ENCODE measurements around the gene IGSF9.

The IGSF9 gene

GRCh38 chr1:159896546-159896930 is 48.9 kb downstream of the IGSF9 start:
- peaks cover 13% of the 10 kb centered on the region for H3K27me3 ChIP-seq (ENCODE audit: control insufficient read depth, insufficient read depth, low read length)
- H3K9ac ChIP-seq (ENCODE audit: low read length): no peak overlapping the region
- no peaks in the 10 kb centered on the region for H3K36me3 ChIP-seq (ENCODE audit: control insufficient read depth, low read depth, low read length)
- H3K9me3 ChIP-seq (ENCODE audit: control insufficient read depth, low read depth, low read length): no peaks in the 10 kb centered on the region
- no peak overlapping the region for H3K4me3 ChIP-seq (ENCODE audit: low read length)
- H3K4me1 ChIP-seq (ENCODE audit: control insufficient read depth, low read depth, low read length): peaks cover 9% of the 10 kb centered on the region
- no peak overlapping the region for H3K27ac ChIP-seq (ENCODE audit: low read length)

DNA sequence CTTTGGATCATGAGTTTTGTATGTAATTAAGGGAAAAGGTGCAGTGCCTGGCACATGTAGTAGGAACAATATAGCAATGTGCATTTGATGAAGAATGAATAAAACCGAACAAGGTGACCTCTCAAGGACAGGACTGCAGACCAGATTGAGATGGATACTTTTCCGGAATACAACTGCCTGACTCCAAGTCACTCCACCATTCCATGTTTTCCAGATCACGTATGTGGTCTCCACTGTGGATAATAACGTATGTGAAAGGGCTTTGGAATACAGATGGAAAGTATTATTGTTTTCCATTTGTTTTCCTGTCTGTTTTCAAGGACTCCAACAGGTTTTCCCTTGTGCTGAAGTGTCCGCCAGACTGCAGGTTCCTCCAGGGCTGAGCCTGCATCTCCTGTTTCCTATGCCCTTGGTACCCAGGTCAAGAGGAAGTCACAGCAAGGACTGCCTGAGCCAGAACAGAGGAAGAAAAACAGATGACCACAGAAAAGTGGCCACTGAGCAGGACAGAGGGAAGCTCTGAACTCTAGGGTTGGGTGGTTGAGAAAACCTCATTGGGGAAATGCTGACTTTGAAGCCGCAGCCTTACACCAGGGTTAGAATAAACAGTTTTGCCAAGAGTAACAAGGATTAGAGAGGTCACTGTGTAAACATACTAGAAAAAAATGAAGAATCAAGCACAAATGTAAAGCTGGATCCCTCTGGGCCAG is 49.4 kb downstream of the IGSF9 start:
- H3K9me3 ChIP-seq (ENCODE audit: control insufficient read depth, low read depth, low read length): no peaks in the 10 kb centered on the region
- no peak overlapping the region for H3K4me3 ChIP-seq (ENCODE audit: low read length)
- no peaks in the 10 kb centered on the region for H3K36me3 ChIP-seq (ENCODE audit: control insufficient read depth, low read depth, low read length)
- no peak overlapping the region for H3K9ac ChIP-seq (ENCODE audit: low read length)
- H3K4me1 ChIP-seq (ENCODE audit: control insufficient read depth, low read depth, low read length): peaks cover 9% of the 10 kb centered on the region
- peaks cover 8% of the 10 kb centered on the region for H3K27me3 ChIP-seq (ENCODE audit: control insufficient read depth, insufficient read depth, low read length)
- no peak overlapping the region for H3K27ac ChIP-seq (ENCODE audit: low read length)

GRCh38 chr1:159895286-159895685 is 50.1 kb downstream of the IGSF9 start:
- H3K9me3 ChIP-seq (ENCODE audit: control insufficient read depth, low read depth, low read length): no peaks in the 10 kb centered on the region
- no peaks in the 10 kb centered on the region for H3K36me3 ChIP-seq (ENCODE audit: control insufficient read depth, low read depth, low read length)
- no peak overlapping the region for H3K4me3 ChIP-seq (ENCODE audit: low read length)
- no peak overlapping the region for H3K27ac ChIP-seq (ENCODE audit: low read length)
- no peak overlapping the region for H3K9ac ChIP-seq (ENCODE audit: low read length)
- peaks cover 2% of the 10 kb centered on the region for H3K4me1 ChIP-seq (ENCODE audit: control insufficient read depth, low read depth, low read length)
- H3K27me3 ChIP-seq (ENCODE audit: control insufficient read depth, insufficient read depth, low read length): peaks cover 1% of the 10 kb centered on the region

DNA sequence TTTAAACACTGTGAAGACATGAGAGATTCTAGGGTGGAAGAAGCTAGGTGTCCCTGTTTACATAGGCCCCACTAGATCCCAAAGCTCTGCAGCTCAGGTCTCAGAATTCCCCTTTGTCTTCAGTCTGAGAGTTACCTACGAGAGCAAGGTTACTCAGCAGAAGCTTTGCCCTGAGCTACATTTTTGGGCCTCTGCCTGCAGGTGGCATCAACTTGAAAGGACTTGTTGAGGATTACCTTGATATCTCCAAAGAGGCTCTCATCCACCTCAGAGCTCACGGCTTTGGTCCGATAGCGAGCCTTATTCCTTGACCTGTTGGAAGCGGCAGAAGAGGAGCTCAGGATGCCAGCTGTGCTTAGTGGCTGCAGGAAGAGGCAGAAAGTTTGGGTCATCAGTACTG is 52.5 kb downstream of the IGSF9 start:
- Histone ChIP-seq H3K4me1 (ENCODE audit: control insufficient read depth, low read depth, low read length) (no peaks in the 10 kb centered on the region), H3K4me3 (ENCODE audit: low read length) (no peak overlapping the region), H3K27me3 (ENCODE audit: control insufficient read depth, insufficient read depth, low read length) (no peaks in the 10 kb centered on the region), H3K36me3 (ENCODE audit: control insufficient read depth, low read depth, low read length) (no peaks in the 10 kb centered on the region), H3K9ac (ENCODE audit: low read length) (no peak overlapping the region), H3K27ac (ENCODE audit: low read length) (no peak overlapping the region), H3K9me3 (ENCODE audit: control insufficient read depth, low read depth, low read length) (no peaks in the 10 kb centered on the region)

DNA sequence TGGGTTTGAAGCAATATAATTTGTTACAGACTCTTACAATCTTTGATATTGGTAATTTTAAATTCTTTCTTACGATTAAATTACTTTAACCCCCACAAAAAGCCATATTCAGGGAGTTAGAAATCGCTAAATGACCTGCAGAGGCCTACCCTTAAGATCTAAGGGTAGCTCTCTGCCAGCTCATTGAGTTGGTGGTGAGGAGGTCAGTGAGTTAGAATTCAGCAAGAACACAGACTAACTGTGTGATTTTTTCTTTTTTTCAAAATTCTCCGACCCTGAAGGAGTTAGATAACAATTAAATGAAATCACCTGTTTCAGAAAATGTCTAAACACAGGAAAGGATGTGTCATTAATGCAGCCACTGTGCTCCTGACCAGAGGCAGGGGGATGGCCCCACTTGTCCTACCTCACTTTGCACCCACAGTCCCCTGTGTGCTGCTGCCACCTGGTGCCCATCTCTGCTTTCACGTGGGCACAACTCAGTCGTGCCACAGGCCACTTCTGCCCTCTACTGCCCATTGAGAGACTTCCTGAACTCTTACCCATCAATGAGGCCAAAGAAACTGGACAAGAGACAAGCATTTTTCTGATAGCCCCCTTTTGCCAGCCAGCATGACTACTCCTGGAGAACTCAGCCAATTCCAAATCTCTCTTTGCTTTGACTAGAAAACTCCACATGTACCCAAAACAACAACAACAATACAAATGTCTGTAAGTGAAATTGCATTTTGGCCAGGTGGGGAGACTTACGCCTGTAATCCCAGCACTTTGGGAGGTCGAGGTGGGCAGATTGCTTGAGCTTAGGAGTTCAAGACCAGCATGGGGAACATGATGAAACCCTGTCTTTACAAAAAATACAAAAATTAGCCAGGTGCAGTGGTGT is 53.9 kb downstream of the IGSF9 start:
- Histone ChIP-seq H3K4me3 (ENCODE audit: low read length) (no peak overlapping the region), H3K9me3 (ENCODE audit: control insufficient read depth, low read depth, low read length) (no peaks in the 10 kb centered on the region), H3K9ac (ENCODE audit: low read length) (no peak overlapping the region), H3K4me1 (ENCODE audit: control insufficient read depth, low read depth, low read length) (no peaks in the 10 kb centered on the region), H3K36me3 (ENCODE audit: control insufficient read depth, low read depth, low read length) (no peaks in the 10 kb centered on the region), H3K27me3 (ENCODE audit: control insufficient read depth, insufficient read depth, low read length) (no peaks in the 10 kb centered on the region), H3K27ac (ENCODE audit: low read length) (no peak overlapping the region)

DNA sequence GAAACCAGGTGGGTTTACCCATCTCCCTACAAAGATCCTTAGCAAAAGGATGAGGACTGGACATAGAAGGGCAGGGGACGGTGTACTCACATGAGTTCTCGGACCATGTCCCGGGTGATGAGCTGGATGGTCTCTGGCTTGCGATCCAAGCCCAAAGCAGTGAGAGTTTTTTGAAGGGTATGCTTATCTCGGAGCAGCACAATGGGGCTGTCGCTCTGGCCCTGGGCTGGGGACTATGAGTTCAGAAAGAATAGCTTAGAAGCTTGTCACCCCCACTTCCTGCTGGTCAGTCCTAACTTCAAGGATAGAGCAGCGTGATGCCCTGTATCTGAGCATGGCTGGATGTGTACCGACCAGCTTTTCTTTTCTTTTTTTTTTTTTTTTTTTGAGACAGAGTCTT is 55.0 kb downstream of the IGSF9 start:
- H3K9ac ChIP-seq (ENCODE audit: low read length): no peak overlapping the region
- no peaks in the 10 kb centered on the region for H3K36me3 ChIP-seq (ENCODE audit: control insufficient read depth, low read depth, low read length)
- H3K27ac ChIP-seq (ENCODE audit: low read length): no peak overlapping the region
- no peaks in the 10 kb centered on the region for H3K4me1 ChIP-seq (ENCODE audit: control insufficient read depth, low read depth, low read length)
- H3K4me3 ChIP-seq (ENCODE audit: low read length): no peak overlapping the region
- no peaks in the 10 kb centered on the region for H3K9me3 ChIP-seq (ENCODE audit: control insufficient read depth, low read depth, low read length)
- H3K27me3 ChIP-seq (ENCODE audit: control insufficient read depth, insufficient read depth, low read length): no peaks in the 10 kb centered on the region

DNA sequence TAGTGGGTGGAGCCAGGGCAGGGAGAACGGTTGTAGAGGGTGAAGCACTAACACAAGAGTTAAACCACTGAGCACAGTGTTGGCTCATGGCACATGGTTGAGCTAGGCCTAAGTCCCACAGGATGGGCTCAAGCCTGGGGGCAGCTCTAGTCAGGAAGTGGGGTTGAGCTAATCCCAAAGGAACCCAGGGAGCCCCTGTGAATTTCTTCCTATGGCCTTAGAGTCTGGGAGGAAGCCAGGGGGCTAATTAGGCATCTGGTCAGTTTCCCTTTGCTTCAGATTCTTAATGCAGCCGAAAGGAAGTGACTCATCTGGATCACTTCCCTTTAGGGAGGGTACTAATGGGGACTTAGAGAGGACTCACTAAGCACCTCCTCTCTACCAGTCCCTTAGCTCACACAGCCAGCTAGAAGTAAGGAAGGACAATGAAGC is 55.6 kb downstream of the IGSF9 start:
- no peak overlapping the region for H3K27ac ChIP-seq (ENCODE audit: low read length)
- H3K9ac ChIP-seq (ENCODE audit: low read length): no peak overlapping the region
- H3K27me3 ChIP-seq (ENCODE audit: control insufficient read depth, insufficient read depth, low read length): no peaks in the 10 kb centered on the region
- no peaks in the 10 kb centered on the region for H3K9me3 ChIP-seq (ENCODE audit: control insufficient read depth, low read depth, low read length)
- H3K36me3 ChIP-seq (ENCODE audit: control insufficient read depth, low read depth, low read length): no peaks in the 10 kb centered on the region
- no peaks in the 10 kb centered on the region for H3K4me1 ChIP-seq (ENCODE audit: control insufficient read depth, low read depth, low read length)
- H3K4me3 ChIP-seq (ENCODE audit: low read length): no peak overlapping the region

- no peaks in the 10 kb centered on the region for H3K9me3 ChIP-seq (ENCODE audit: control insufficient read depth, low read depth, low read length)
- H3K4me3 ChIP-seq (ENCODE audit: low read length): no peak overlapping the region
- no peak overlapping the region for H3K27ac ChIP-seq (ENCODE audit: low read length)
- no peaks in the 10 kb centered on the region for H3K36me3 ChIP-seq (ENCODE audit: control insufficient read depth, low read depth, low read length)
- H3K9ac ChIP-seq (ENCODE audit: low read length): no peak overlapping the region
- no peaks in the 10 kb centered on the region for H3K27me3 ChIP-seq (ENCODE audit: control insufficient read depth, insufficient read depth, low read length)
- H3K4me1 ChIP-seq (ENCODE audit: control insufficient read depth, low read depth, low read length): no peaks in the 10 kb centered on the region
These were observed 56.2 kb downstream of the IGSF9 start for GRCh38 chr1:159889202-159889601.

- Histone ChIP-seq H3K4me3 (ENCODE audit: low read length) (no peak overlapping the region), H3K4me1 (ENCODE audit: control insufficient read depth, low read depth, low read length) (no peaks in the 10 kb centered on the region), H3K27ac (ENCODE audit: low read length) (no peak overlapping the region), H3K27me3 (ENCODE audit: control insufficient read depth, insufficient read depth, low read length) (no peaks in the 10 kb centered on the region), H3K9ac (ENCODE audit: low read length) (no peak overlapping the region), H3K36me3 (ENCODE audit: control insufficient read depth, low read depth, low read length) (no peaks in the 10 kb centered on the region), H3K9me3 (ENCODE audit: control insufficient read depth, low read depth, low read length) (no peaks in the 10 kb centered on the region)
These were observed 61.1 kb downstream of the IGSF9 start for GRCh38 chr1:159884296-159884695.

GRCh38 chr1:159883134-159883533 is 62.3 kb downstream of the IGSF9 start:
- Histone ChIP-seq H3K9ac (ENCODE audit: low read length) (no peak overlapping the region), H3K27me3 (ENCODE audit: control insufficient read depth, insufficient read depth, low read length) (no peaks in the 10 kb centered on the region), H3K27ac (ENCODE audit: low read length) (no peak overlapping the region), H3K36me3 (ENCODE audit: control insufficient read depth, low read depth, low read length) (no peaks in the 10 kb centered on the region), H3K9me3 (ENCODE audit: control insufficient read depth, low read depth, low read length) (no peaks in the 10 kb centered on the region), H3K4me1 (ENCODE audit: control insufficient read depth, low read depth, low read length) (no peaks in the 10 kb centered on the region), H3K4me3 (ENCODE audit: low read length) (no peak overlapping the region)

GRCh38 chr1:159882527-159882862 is 62.9 kb downstream of the IGSF9 start:
- Histone ChIP-seq H3K4me1 (ENCODE audit: control insufficient read depth, low read depth, low read length) (no peaks in the 10 kb centered on the region), H3K27me3 (ENCODE audit: control insufficient read depth, insufficient read depth, low read length) (no peaks in the 10 kb centered on the region), H3K36me3 (ENCODE audit: control insufficient read depth, low read depth, low read length) (no peaks in the 10 kb centered on the region), H3K27ac (ENCODE audit: low read length) (no peak overlapping the region), H3K9me3 (ENCODE audit: control insufficient read depth, low read depth, low read length) (no peaks in the 10 kb centered on the region), H3K4me3 (ENCODE audit: low read length) (no peak overlapping the region), H3K9ac (ENCODE audit: low read length) (no peak overlapping the region)

Measured in iPS-18a (cell line).